ENCODE results near the gene A2M. TPM values are rescaled to one million over a fixed set of nuclear protein-coding genes. Genes with fewer than 3 reads are reported as not detected.

The A2M gene
- 0.01 TPM in 1 of 2 replicates, not detected in the other for polyA plus RNA-seq (2011; rRNA removed)
- not detected in 2 replicates for polyA plus RNA-seq (2012; cell fraction: cytosol; rRNA removed)
- polyA plus RNA-seq (2012; cell fraction: nucleus; rRNA removed), result not detected in 2 replicates
- polyA plus RNA-seq (2017; fragmentation: RNase III; extraction: RNeasy Plus Mini Kit Qiagen cat#74134 plus additional on column Dnase treatment), result not detected in 3 replicates
- 0.08 TPM in 1 of 2 replicates, not detected in the other for polyA minus RNA-seq (2011; rRNA and poly(A)+ RNA removed)

DNA sequence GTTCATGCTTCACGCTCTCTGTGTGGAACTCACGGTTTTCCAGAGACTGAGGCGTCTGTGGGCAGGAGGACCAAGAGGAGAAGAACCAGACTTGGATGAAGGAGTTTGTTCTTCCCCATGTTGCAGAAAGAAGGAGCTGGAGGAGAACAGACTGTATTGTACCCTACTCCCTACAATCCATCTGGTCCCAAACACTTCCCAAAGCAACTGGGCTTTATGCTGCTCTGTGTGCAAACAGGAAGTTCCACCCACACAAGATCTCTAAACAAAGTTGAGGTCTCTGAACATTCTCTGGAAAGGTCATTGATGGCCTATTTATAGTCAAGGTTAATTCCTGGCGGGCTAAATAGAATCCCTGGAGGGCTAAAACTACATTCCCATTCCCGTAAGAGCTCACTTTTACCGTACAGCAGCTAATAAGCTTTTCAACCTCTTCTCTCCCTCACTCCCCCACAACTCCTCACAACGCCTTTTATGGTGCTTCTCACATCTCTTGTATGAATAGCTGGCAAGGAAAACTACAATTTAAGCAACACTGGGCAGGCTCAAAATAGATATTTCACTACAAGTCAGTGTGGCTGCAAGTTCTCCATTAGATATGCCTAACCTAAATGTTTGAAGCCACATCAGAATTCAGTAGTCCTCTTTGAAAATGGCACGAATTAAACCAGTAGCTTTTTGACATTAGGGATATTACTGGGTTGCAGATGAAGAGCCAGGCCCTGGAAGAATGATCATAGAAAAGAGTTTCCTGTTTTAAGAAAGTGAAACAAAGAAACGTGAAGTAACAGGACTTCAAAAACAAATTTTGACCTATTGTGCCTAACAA lies at the start of gene A2M:
Gene A2M, minus strand, starts transcription at position 189 of the 829 bp plus-strand sequence. Its CDS starts 70 bp downstream, at position 119.
- CTCF ChIA-PET, result interaction anchor here (0.6 kb wide), 1 partner anchor 144 kb away, joined by 4 read pairs; no protein-coding TSS in a partner anchor
- ATAC-seq (no peak), DNase-seq (ENCODE audit: low read depth in 1 of 2, low spot score in 1 of 2) (no peak), FAIRE-seq (no peak)
- TF ChIP-seq HOXB5 (CRISPR knock-in tag; IDR thresholded peaks at IDR 0.05) (no peak), EP300 (IDR thresholded peaks at IDR 0.05) (no peak)
- WGBS (ENCODE audit: missing lambda C conversion rate), result 10% methylated on average over 9 of the region's 9 CpGs
- H3K4me1 ChIP-seq, result no peaks in the 10 kb centered on the region
- H3K4me3 ChIP-seq, result no peak within 1 kb of the TSS
- no peaks in the 10 kb centered on the region for H3K9me3 ChIP-seq
- H3K27ac ChIP-seq, result no peak within 1 kb of the TSS
- H3K4me2 ChIP-seq, result no peak within 1 kb of the TSS
- POLR2A ChIA-PET, result no interaction called here

DNA sequence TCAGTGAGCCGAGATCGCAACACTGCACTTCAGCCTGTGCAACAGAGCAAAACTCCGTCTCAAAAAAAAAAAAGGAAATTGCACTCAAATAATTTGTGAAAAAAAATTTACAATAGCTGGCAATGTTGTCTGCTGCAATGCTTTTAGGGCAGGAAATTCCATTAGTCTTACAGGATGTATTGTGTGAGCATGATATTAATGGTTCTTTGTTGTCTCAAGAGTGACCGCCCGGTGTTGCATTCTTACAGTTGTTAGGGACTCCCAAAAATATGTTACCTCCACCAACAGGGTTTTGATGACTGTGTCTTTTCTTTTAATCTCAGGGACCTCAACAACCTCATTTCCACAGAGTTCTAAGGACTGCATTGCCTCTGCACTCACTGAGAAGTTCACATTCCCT lies 47.7 kb upstream of the A2M start:
- no peak overlapping the region for H3K27ac ChIP-seq
- ATAC-seq (no peak), FAIRE-seq (no peak), DNase-seq (ENCODE audit: low read depth in 1 of 2, low spot score in 1 of 2) (no peak)
- no peaks in the 10 kb centered on the region for H3K9me3 ChIP-seq
- H3K4me2 ChIP-seq, result no peak overlapping the region
- TF ChIP-seq HDAC2 (IDR thresholded peaks at IDR 0.05) (no peak), FOXS1 (CRISPR knock-in tag; IDR thresholded peaks at IDR 0.05) (no peak), NPAS2 (CRISPR knock-in tag; IDR thresholded peaks at IDR 0.05; ENCODE audit: borderline replicate concordance) (no peak), RFX5 (IDR thresholded peaks at IDR 0.05) (no peak), EHF (CRISPR knock-in tag; IDR thresholded peaks at IDR 0.05) (no peak), HOXA7 (CRISPR knock-in tag; IDR thresholded peaks at IDR 0.05) (no peak), TP53 (CRISPR knock-in tag; IDR thresholded peaks at IDR 0.05) (no peak), POLR2A (IDR thresholded peaks at IDR 0.05; ENCODE audit: low read length) (no peak), MYC (IDR thresholded peaks at IDR 0.05; ENCODE audit: borderline replicate concordance, low read length) (no peak), TFCP2L1 (CRISPR knock-in tag; IDR thresholded peaks at IDR 0.05) (no peak), EHMT2 (IDR thresholded peaks at IDR 0.05; ENCODE audit: low read depth) (no peak), CHD4 (IDR thresholded peaks at IDR 0.05; ENCODE audit: borderline replicate concordance) (no peak), ZNF302 (CRISPR knock-in tag; IDR thresholded peaks at IDR 0.05) (no peak)
- TF ChIP-seq, protein P1, sequence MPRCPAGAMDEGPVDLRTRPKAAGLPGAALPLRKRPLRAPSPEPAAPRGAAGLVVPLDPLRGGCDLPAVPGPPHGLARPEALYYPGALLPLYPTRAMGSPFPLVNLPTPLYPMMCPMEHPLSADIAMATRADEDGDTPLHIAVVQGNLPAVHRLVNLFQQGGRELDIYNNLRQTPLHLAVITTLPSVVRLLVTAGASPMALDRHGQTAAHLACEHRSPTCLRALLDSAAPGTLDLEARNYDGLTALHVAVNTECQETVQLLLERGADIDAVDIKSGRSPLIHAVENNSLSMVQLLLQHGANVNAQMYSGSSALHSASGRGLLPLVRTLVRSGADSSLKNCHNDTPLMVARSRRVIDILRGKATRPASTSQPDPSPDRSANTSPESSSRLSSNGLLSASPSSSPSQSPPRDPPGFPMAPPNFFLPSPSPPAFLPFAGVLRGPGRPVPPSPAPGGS (IDR thresholded peaks at IDR 0.05), result no peak
- TF ChIP-seq, protein P2, sequence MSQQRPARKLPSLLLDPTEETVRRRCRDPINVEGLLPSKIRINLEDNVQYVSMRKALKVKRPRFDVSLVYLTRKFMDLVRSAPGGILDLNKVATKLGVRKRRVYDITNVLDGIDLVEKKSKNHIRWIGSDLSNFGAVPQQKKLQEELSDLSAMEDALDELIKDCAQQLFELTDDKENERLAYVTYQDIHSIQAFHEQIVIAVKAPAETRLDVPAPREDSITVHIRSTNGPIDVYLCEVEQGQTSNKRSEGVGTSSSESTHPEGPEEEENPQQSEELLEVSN (IDR thresholded peaks at IDR 0.05; ENCODE audit: borderline replicate concordance, low read depth), result no peak
- TF ChIP-seq, protein P3, sequence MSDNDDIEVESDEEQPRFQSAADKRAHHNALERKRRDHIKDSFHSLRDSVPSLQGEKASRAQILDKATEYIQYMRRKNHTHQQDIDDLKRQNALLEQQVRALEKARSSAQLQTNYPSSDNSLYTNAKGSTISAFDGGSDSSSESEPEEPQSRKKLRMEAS (IDR thresholded peaks at IDR 0.05), result no peak
- TF ChIP-seq, protein P4, sequence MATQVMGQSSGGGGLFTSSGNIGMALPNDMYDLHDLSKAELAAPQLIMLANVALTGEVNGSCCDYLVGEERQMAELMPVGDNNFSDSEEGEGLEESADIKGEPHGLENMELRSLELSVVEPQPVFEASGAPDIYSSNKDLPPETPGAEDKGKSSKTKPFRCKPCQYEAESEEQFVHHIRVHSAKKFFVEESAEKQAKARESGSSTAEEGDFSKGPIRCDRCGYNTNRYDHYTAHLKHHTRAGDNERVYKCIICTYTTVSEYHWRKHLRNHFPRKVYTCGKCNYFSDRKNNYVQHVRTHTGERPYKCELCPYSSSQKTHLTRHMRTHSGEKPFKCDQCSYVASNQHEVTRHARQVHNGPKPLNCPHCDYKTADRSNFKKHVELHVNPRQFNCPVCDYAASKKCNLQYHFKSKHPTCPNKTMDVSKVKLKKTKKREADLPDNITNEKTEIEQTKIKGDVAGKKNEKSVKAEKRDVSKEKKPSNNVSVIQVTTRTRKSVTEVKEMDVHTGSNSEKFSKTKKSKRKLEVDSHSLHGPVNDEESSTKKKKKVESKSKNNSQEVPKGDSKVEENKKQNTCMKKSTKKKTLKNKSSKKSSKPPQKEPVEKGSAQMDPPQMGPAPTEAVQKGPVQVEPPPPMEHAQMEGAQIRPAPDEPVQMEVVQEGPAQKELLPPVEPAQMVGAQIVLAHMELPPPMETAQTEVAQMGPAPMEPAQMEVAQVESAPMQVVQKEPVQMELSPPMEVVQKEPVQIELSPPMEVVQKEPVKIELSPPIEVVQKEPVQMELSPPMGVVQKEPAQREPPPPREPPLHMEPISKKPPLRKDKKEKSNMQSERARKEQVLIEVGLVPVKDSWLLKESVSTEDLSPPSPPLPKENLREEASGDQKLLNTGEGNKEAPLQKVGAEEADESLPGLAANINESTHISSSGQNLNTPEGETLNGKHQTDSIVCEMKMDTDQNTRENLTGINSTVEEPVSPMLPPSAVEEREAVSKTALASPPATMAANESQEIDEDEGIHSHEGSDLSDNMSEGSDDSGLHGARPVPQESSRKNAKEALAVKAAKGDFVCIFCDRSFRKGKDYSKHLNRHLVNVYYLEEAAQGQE (IDR thresholded peaks at IDR 0.05), result no peak
- POLR2A ChIA-PET, result no interaction called here
- no peaks in the 10 kb centered on the region for H3K4me1 ChIP-seq
- WGBS (ENCODE audit: missing lambda C conversion rate), result 59% methylated on average over 5 of the region's 5 CpGs
- CTCF ChIA-PET, result no interaction called here
- H3K4me3 ChIP-seq, result no peak overlapping the region
